H1 (cell line): ENCODE measurements around the gene ITGB5.
"Not testable (repeated sequence)": the region's sequence is repeated elsewhere in the genome, so short reads cannot be mapped to it uniquely, and the experiment has no call there.

Experiments
- POLR2A ChIP-seq, 2 experiments: IDR thresholded peaks; 1 replicate in 1 of 2; 2 replicates in 1 of 2; pipeline ENCODE4 v1.6.1; 2011; ENCODE audit warnings: low read depth in 2 of 2, low read length in 2 of 2, mild to moderate bottlenecking in 2 of 2; ENCODE audit errors: control extremely low read depth in 1 of 2
- POLR2AphosphoS5 ChIP-seq: IDR thresholded peaks from 2 replicates; pipeline ENCODE4 v1.6.1; 2011; ENCODE audit warnings: low read depth, low read length
- RBBP5 ChIP-seq: IDR thresholded peaks from 2 replicates; pipeline ENCODE4 v1.7.1; 2012; ENCODE audit warnings: low read depth, mild to moderate bottlenecking, inconsistent platforms, low read length, moderate library complexity, borderline replicate concordance
- TF ChIP-seq, protein P1 (sequence below), 3 experiments: IDR thresholded peaks; 1 replicate in 2 of 3; 2 replicates in 1 of 3; pipeline versions ENCODE4 v1.5.1 to v1.6.1; 2011; ENCODE audit warnings: low read length in 3 of 3, mild to moderate bottlenecking in 3 of 3, inconsistent platforms in 2 of 3, low read depth in 1 of 3, moderate library complexity in 1 of 3; ENCODE audit not compliant: insufficient read depth in 1 of 3; ENCODE audit errors: control extremely low read depth in 1 of 3

DNA sequence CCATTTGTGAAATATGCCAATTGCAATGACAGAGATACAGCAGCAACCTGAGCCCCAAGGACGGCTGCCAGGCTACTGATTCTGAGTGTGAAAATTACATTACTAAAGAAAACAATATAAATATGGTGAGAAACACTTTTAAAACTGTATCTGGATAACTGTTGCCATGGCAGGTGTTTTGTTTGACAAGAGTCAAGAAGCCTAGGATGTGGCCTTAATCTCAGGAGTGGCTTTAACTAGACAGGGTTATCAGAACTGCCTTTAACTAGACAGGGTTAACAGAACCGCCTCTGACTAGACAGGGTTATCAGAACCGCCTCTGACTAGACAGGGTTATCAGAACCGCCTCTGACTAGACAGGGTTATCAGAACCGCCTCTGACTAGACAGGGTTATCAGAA, 98.1 kb downstream of the ITGB5 start:
- not testable (repeated sequence) for TF ChIP-seq POLR2A (IDR thresholded peaks at IDR 0.05; ENCODE audit: control extremely low read depth in 1 of 2, low read depth in 2 of 2, low read length in 2 of 2); POLR2AphosphoS5; RBBP5
- TF ChIP-seq, protein P1, sequence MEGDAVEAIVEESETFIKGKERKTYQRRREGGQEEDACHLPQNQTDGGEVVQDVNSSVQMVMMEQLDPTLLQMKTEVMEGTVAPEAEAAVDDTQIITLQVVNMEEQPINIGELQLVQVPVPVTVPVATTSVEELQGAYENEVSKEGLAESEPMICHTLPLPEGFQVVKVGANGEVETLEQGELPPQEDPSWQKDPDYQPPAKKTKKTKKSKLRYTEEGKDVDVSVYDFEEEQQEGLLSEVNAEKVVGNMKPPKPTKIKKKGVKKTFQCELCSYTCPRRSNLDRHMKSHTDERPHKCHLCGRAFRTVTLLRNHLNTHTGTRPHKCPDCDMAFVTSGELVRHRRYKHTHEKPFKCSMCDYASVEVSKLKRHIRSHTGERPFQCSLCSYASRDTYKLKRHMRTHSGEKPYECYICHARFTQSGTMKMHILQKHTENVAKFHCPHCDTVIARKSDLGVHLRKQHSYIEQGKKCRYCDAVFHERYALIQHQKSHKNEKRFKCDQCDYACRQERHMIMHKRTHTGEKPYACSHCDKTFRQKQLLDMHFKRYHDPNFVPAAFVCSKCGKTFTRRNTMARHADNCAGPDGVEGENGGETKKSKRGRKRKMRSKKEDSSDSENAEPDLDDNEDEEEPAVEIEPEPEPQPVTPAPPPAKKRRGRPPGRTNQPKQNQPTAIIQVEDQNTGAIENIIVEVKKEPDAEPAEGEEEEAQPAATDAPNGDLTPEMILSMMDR (IDR thresholded peaks at IDR 0.05; ENCODE audit: control extremely low read depth in 1 of 3, insufficient read depth in 1 of 3, low read depth in 1 of 3, low read length in 3 of 3): not testable (repeated sequence)
